ENCODE results near the gene IFITM5.
"Not testable (repeated sequence)": the region's sequence is repeated elsewhere in the genome, so short reads cannot be mapped to it uniquely, and the experiment has no call there.

Gene IFITM5

DNA sequence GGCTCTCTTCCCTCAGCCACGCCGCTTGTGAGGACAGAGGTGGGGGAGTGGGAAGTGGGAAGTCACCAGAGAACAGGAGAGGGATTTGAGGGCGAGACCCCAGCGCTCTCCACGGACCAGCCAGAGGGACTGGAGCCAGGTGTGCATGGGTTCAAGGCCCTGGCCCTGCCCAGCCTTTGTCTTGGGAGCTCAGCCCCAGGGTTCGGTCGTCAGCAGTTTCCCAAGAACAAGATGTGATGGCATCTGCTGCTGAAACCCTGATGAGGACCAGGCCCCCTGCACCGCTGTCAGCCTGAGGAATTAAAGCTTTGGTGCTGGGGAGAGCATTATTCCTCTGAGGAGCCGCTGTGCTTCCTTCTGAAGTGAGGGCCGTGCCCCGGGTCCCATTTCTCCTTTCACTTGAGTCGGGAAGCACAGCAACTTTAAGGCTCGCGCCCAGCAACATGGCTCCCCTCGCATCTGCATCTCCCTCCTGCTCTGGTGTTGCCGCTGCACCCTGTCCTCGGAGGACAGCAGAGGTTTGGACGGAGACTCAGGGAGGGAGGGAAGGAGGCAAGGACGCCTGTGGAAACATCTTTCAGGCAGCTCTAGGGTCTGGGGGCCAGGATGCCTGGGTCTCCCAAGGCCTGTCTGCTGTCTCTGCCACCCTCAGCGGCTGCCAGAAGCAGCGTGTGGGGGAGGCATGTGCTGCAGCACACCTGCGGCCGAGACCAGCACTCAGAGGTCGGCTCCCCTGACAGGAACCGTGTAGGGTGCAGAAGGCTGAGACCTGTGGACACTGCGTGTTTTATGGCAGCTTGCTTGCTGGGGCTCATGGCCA, 3.8 kb downstream of the IFITM5 start:
- no peak for DNase-seq (ENCODE audit: low read depth in 3 of 3)

DNA sequence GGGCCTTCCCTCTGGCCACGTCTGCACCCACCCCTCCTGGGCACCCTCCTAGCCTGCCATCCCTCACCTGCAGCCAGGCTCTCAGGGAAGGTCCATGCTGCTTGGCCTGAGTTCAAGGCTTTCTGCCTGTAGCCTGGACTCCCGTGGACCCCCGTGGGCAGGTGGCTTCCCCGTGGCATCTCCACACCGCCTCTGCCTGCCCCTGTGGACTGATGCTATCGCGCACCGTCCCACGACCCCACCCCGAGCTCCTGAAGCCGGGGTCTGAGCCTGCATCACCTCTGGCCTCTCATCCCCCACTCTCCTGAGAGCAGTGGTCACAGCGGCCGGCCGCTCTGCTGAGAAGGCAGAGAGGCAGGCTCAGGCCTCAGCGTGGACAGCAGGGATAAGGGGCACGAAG, 4.5 kb downstream of the IFITM5 start:
- no peak for DNase-seq (ENCODE audit: low read depth in 3 of 3)

DNA sequence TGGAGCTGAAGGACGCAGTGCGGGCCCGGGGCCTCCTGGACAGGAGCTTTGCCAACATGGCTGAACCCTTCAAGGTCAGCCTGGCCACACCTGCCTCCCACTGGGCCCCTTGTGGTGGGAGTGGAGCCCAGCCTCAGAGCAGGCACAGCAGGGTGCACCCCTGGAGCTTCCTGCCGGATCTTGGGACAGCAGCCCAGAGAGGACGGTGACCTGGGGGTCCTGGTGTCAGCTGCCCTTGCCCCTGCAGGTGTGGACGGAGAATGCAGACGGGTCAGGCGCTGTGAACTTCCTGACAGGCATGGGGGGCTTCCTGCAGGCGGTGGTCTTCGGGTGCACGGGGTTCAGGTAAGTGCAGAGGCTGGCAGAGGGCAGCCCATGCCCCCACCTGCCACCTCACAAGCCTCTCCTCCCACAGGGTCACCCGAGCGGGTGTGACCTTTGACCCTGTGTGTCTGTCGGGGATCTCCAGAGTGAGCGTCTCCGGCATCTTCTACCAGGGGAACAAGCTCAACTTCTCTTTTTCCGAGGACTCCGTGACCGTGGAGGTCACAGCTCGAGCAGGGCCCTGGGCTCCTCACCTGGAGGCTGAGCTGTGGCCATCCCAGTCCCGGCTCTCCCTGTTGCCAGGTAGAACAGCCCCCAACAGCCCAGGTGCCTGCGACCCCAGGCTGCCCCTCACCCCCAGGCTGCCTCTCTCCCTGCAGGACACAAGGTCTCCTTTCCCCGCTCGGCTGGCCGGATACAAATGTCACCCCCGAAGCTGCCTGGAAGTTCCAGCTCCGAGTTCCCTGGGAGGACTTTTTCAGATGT, 5.3 kb downstream of the IFITM5 start:
- no peak for DNase-seq (ENCODE audit: low read depth in 3 of 3)

DNA sequence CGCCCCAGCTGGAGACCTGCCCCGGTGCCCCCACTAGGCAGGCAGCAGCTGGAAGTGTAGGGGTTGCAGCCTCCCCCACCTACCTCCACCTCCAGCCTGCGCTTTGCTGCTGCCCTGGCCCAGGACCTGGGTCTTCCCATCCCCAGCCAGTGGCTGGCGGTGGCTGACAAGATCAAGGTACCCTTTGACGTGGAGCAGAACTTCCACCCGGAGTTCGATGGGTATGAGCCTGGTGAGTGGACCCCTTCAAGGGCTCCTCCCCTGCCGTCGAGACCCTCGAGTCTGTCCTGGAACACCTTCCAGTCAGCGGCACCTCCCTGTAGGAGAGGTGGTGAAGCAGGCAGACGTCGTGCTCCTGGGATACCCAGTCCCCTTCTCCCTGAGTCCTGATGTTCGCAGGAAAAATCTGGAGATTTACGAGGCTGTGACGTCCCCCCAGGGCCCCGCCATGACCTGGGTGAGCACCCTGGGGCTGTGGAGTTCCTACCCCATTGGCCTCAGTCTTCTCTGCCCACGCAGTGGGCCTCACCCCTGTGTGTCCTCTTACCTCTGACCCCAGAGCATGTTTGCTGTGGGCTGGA, 6.0 kb downstream of the IFITM5 start:
- no peak for DNase-seq (ENCODE audit: low read depth in 3 of 3)

DNA sequence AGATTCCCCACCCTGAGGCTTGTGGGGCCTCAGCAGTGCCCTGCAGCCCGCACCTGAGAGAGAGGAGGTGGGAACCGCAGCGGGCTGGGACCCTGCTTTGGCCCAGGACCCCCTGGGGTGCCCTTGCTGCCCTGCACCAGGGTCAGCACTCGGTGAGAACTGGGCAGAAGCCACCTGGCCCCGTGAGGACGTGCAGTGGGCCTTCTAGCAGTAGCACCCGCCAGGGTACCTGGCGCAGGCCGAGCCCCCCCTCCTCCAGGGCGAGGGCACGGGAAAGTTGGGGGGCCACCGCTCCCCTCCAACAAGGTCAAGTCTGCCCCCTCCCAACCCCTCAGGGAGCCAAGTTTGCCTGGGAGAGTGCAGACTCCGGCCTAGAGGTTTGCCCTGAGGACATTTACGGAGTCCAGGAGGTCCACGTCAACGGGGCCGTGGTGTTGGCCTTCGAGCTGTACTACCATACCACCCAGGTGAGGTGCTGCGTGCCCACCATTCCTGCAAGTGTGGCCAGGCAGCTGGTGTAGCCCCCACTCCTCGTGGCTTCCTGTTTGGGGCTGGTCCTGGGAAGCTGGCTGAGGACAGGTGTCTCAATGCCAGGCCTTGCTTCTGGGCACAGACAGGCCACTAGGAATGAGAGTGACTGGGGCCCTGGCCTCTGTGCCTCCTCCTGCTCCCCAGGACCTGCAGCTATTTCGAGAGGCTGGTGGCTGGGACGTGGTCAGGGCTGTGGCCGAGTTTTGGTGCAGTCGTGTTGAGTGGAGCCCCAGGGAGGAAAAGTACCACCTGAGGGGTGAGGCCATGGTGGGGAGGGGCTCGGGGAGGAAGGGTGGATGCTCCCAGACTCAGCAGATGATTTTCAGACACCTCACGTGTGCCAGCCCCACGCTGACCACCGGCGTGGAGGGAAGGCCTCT, 6.9 kb downstream of the IFITM5 start:
- no peak for DNase-seq (ENCODE audit: low read depth in 3 of 3)

DNA sequence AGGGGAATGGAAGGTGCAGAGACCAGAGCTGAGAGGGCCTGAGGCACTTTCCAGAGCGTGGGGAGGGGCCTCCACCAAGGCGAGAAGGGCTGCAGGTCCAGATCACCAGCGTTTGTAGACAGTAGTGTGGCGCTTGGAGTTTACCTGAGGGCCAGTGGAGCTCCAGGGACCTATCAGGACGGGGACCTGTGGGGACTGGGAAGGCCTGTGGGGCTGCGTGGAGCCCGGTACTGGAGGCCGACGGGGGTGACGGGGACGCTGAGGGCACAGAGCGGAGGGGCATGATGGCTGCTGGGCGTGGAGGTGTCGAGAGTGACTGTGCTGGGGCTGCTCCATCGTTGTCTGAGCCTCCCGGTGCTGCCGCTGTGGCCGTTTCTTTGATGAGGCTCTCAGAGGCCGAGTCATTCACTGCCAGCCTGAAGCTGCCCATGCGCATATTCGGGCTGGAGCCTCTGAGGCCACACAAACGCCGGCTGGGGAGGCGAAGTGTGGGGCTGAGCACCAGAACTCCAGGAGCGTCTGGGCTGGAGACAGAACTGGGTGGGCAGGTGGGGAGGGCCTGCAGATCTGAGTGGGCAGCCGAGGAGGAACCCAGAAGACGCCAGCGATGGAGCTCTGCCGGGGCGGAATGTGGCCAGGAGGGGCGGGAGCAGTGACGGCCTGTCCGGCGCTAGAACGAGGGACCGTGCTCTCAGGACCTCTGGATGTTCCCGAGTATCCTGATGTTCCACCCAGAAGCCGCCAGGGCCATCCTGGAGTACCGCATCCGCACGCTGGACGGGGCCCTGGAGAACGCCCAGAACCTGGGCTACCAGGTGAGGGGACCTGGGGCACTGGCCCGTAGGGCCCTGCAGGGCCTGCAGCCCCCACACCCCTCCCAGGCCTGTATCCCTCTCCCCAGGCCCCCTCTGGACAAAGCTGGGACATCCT, 7.8 kb downstream of the IFITM5 start:
- no peak for DNase-seq (ENCODE audit: low read depth in 3 of 3)

DNA sequence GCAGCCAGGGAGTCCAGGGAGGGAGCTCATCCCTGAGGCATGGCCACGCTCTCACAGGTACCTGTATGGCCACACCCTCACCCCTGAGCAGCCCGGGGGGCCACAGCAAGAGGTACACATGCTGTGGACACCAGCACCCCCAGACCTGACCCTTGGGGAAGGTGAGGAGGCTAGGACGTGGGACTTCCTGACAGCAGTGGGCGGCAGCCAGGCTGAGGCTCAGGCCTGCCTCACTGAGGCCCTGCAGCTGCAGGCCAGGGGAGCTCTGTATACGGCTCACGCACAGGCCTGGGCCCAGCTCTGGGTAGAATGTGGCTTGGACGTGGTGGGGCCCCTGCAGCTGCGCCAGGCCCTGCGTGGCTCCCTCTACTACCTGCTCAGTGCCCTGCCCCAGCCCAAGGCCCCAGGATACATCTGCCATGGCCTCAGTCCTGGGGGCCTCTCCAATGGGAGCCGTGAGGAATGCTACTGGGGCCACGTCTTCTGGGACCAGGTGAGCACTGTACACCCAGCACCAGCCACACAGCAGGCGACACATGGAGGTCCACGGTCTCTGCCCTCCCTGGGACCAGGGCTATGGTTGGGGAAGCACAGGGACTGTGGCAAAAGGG, 8.6 kb downstream of the IFITM5 start:
- no peak for DNase-seq (ENCODE audit: low read depth in 3 of 3)

DNA sequence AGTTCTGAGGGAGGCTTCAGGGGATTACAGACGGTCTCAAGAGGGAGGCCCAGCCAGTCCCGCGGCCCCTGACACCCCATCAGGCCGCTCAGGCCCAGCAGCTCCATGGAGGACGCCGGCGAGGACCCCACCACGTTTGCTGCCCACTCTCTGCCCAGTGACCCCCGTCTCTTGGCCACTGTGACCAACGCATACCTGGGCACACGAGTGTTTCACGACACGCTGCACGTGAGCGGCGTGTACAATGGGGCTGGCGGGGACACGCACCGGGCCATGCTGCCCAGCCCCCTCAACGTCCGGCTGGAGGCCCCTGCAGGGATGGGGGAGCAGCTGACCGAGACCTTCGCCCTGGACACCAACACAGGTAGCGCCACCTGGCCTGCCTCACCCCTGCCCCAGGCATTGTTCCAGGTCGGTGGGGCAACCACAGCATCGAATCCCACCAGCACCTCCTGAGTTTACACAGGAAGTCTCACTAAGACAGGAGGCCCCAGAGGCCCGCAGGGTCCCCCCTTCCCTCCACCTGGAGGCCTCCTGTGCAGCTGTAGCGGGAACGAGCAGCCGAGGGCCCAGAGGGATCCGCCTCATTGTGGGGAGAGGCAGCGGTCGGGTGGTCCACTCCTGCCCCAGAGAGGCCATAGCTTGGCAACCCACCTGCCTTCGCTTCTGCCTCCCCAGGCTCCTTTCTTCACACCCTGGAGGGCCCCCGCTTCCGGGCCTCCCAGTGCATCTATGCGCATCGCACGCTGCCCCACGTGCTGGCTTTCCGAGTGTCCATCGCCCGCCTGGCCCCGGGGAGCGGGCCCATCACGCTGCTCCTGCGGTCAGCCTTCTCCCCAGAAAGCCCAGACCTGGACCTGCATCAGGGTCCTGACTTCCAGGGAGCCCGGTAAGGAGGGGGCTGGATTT, 9.4 kb downstream of the IFITM5 start:
- DNase-seq (ENCODE audit: low read depth in 3 of 3): no peak

DNA sequence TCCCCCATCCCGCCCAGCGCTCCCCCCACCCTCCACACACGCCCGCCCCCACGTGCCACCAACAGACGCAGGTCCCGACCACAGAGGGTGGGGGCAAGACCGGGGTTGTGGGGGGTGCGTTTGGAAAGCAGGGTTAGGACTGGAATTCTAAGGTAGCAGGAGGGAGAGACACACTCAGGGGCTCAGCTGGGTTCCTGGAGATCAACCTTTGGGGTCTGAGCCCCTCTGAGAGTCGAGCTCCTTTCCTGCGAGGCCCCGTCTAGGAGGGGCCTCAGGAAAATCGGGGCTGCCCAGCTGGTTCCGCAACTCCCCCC, 10.0 kb downstream of the IFITM5 start:
- no peak for DNase-seq (ENCODE audit: low read depth in 3 of 3)

DNA sequence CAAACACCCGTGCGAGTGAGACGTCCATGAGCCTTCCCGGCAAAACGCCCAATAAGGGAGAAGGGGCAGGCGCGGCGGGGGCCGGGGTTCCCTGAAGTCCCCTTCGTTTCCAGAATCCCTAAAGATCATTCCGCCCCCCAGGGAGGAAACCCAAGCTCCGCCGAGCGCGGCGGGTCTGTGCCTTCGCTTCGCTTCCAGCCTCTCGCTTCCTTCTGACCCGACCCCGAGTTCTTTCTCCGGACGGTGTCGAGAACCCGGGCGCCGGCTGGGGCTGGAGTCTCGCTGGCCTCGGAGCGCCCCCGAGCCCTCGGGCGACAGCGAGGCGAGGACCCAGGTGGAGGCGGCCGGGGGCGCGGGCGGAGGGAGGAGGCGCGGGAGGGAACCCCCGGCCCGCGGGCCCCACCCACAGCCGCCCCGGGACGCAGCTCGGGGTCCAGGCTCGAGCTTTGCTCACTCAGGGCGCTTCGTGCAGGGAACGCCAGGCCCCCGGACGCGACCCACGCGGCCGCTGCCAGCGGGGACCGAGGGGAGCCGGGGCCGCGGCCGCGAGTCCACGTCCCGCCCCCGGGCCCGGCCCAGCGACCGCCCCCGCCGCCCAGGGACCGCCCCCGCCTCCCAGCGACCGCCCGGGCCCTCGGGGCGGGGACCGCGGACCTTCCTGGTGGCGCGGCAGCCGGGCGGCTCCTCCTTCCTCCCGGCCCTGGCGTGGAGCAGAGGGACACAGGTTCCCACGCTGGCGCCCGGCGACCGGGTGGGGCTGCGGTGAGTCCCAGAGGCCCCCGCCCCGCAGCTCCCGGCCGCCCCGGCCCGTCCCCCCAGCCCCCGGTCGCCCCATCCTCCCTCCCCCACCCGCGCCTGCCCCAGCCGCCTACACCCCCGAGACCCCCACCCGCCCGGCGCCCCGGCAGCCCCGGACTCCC, 10.6 kb downstream of the IFITM5 start, which contains the start of gene PGGHG:
Gene PGGHG (plus strand): TSS at position 649 of the 920 bp plus-strand sequence. CDS start 691 bp downstream, outside the sequence.
- no peak for DNase-seq (ENCODE audit: low read depth in 3 of 3)

DNA sequence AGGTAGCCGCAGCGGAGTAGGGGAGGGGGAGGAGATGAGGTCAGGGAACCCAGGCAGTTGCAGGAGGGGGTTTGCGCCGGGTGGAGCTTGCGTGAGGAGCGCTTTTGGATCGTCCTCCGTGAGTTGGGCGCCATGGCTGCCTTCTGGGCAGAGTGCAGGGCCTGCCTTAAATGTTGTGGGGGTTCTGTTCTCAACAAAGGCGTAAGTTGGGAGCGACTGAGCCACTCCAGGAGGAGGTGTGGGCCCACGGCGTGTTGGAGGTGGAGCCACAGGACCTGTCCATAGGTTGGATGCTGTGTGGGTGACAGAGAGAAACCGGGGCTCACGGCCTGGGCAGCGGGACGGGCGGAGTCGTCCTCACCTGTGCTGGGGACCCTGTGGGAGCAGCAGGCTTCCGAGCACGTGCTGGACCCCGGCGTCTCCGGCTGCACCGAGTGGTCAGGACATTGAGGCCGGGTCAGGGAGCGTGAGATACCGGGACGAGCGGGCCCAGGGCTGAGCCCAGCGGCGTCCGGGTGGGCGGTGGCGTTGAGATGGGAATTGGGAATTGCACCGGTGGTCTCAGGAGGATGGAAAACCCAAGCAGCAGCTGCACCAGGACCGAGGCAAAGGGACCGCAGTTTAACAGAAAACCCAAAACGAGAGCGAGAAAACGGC, 11.4 kb downstream of the IFITM5 start:
- no peak for DNase-seq (ENCODE audit: low read depth in 3 of 3)

DNA sequence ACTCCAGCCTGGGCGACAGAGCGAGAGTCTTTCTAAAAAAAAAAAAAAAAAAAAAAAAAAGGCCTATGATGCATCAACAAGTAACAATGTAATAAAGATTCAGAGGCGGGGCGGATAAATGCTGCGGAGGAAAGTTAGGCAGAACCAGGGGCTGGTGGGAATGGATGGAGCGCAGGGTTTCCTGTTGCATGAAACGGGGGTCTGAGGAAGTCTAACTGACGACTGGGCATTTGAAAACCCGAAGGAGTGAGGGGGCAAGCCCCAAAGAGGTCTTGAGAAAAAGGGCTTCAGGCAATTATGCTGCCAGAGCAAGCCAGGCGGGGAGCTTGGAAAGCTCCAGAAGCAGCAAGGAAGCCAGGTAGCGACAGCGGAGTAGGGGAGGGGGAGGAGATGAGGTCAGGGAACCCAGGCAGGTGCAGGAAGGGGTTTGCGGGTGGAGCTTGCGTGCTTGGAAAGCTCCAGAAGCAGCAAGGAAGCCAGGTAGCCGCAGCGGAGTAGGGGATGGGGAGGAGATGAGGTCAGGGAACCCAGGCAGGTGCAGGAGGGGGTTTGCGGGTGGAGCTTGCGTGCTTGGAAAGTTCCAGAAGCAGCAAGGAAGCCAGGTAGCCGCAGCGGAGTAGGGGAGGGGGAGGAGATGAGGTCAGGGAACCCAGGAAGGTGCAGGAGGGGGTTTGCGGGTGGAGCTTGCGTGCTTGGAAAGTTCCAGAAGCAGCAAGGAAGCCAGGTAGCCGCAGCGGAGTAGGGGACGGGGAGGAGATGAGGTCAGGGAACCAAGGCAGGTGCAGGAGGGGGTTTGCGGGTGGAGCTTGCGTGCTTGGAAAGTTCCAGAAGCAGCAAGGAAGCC, 12.1 kb downstream of the IFITM5 start:
- not testable (repeated sequence) for DNase-seq (ENCODE audit: low read depth in 3 of 3)

DNA sequence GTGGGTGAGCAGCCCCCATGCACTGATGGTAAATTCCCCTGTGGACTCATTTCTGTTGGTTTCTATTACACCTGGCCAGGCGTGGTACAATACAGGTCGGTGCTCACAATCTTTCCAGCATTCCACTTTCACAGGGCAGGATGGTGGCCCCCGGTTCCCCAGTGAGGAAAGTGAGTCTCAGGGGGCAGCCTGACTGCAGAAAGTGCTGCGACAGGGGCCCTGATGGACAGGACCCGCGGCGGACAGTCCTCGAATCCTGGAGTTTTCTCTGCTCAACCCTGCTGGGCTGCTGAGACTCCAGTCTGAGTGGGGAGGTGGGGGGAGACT, 13.5 kb downstream of the IFITM5 start:
- no peak for DNase-seq (ENCODE audit: low read depth in 3 of 3)

DNA sequence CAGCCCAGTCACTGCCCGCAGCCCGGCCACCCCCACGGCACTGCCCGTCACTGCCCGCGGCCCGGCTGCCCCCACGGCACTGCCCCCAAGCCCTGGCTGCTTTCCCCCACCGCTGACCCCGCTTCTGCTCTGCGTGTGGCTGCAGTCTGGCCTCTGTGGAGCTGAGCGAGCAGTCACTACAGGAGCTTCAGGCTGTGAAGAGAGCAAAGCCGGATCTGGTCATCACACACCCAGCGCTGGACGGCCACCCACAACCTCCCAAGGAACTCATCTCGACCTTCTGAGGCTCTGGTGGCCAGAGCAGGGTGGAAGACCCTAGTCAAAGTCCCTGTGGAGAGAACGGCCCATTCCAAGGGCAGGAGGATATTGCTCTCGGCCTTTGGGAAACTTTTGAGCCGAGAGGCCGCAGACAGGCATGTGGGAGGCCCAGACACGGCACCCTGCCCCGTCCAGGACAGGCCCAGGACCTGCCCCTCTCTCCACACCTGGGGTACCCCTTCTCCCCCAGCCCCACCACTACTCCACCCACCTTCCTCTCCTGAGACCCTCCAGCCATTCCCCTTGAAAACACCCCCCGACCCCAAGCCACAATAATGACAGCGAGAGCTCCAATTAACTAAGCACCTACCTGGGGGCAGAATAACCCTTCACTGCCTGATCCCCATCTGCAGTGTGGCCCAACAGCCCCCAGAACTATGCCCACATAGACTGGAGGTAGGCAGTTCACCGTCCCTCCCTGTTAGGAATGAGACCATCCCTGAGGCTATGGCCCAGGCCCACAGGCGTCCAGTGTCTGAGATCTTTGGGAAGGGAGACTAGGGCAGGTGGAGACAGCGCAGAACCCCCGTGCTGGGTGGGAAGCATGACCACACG, 14.1 kb downstream of the IFITM5 start:
- DNase-seq (ENCODE audit: low read depth in 3 of 3): no peak

DNA sequence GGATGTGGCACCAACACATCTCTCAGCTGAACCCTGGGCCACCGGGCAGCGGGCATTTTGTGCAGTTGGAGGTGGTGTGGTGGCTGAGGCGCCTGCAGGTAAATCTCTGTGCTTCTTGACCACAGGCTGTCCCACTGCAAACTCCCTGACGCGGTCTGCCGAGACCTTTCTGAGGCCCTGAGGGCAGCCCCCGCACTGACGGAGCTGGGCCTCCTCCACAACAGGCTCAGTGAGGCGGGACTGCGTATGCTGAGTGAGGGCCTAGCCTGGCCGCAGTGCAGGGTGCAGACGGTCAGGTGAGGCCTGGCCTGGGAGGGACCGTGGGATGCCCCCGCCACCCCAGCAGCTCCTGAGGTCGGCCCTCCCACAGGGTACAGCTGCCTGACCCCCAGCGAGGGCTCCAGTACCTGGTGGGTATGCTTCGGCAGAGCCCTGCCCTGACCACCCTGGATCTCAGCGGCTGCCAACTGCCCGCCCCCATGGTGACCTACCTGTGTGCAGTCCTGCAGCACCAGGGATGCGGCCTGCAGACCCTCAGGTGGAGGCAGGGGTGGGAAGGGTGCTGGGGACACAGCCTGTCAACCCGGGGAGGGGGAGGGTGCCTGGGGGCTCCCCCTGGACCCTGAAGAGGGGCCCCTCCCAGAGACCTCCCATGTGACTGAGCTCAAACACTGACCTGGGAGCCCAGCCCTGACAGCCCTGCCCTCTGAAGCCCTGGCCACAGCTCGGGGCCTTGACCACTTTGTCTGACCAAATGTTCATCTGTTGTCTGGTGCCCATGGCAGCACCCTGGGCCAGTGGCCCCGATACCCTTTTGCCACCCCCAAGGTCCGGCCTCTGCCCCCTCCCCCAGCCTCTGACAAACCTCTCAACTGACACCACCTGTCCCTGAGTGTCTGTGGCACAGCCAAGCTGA, 15.0 kb downstream of the IFITM5 start:
- DNase-seq (ENCODE audit: low read depth in 3 of 3): no peak
